Measurements from ENCODE around the gene GON4L.

Gene GON4L

GRCh38 chr1:155893389-155894142, 36.6 kb upstream of the GON4L start:
- no peak overlapping the region for H3K27ac ChIP-seq (ENCODE audit: low read depth, low read length)
- no peaks in the 10 kb centered on the region for H3K27me3 ChIP-seq (ENCODE audit: control insufficient read depth, low read length)
- H3K36me3 ChIP-seq (ENCODE audit: control insufficient read depth, low read length) = peaks cover 11% of the 10 kb centered on the region
- H3K9me2 ChIP-seq (replicated peaks; ENCODE audit: control insufficient read depth, low read length) = no peaks in the 10 kb centered on the region
- H3K4me2 ChIP-seq (ENCODE audit: low read length) = no peak overlapping the region
- no peaks in the 10 kb centered on the region for H3K79me2 ChIP-seq (ENCODE audit: control insufficient read depth, low read length)
- H3K4me3 ChIP-seq (ENCODE audit: low read length) = no peak overlapping the region
- H3K9me3 ChIP-seq (ENCODE audit: control insufficient read depth, insufficient read depth, low read length) = no peaks in the 10 kb centered on the region
- H3K4me1 ChIP-seq (ENCODE audit: control insufficient read depth, low read length) = peaks cover 11% of the 10 kb centered on the region
- no peak for TF ChIP-seq CTCF (IDR thresholded peaks at IDR 0.05; ENCODE audit: low read depth, low read length, poor library complexity, severe bottlenecking)
- TF ChIP-seq EZH2phosphoT487 (IDR thresholded peaks at IDR 0.05; ENCODE audit: borderline replicate concordance, low read length) = no peak
- H4K20me1 ChIP-seq (ENCODE audit: control insufficient read depth, insufficient read depth, low read depth, low read length) = 0 out of 2 replicates have a peak, but pooled peaks cover 2% of the 10 kb centered on the region
- peaks cover 12% of the 10 kb centered on the region; the same call in 1 of the 2 replicates for H3F3A ChIP-seq (ENCODE audit: control insufficient read depth, insufficient read depth)

- peaks cover 11% of the 10 kb centered on the region for H3K4me1 ChIP-seq (ENCODE audit: control insufficient read depth, low read length)
- no peak for TF ChIP-seq EZH2phosphoT487 (IDR thresholded peaks at IDR 0.05; ENCODE audit: borderline replicate concordance, low read length)
- TF ChIP-seq CTCF (IDR thresholded peaks at IDR 0.05; ENCODE audit: low read depth, low read length, poor library complexity, severe bottlenecking) = no peak
- H3K9me2 ChIP-seq (replicated peaks; ENCODE audit: control insufficient read depth, low read length) = no peaks in the 10 kb centered on the region
- H3K9me3 ChIP-seq (ENCODE audit: control insufficient read depth, insufficient read depth, low read length) = no peaks in the 10 kb centered on the region
- H4K20me1 ChIP-seq (ENCODE audit: control insufficient read depth, insufficient read depth, low read depth, low read length) = 0 out of 2 replicates have a peak, but pooled peaks cover 2% of the 10 kb centered on the region
- no peaks in the 10 kb centered on the region for H3K27me3 ChIP-seq (ENCODE audit: control insufficient read depth, low read length)
- no peak overlapping the region for H3K27ac ChIP-seq (ENCODE audit: low read depth, low read length)
- H3F3A ChIP-seq (ENCODE audit: control insufficient read depth, insufficient read depth) = peaks cover 12% of the 10 kb centered on the region; the same call in 1 of the 2 replicates
- no peak overlapping the region for H3K4me2 ChIP-seq (ENCODE audit: low read length)
- no peaks in the 10 kb centered on the region for H3K79me2 ChIP-seq (ENCODE audit: control insufficient read depth, low read length)
- no peak overlapping the region for H3K4me3 ChIP-seq (ENCODE audit: low read length)
- H3K36me3 ChIP-seq (ENCODE audit: control insufficient read depth, low read length) = peaks cover 5% of the 10 kb centered on the region
Measured at GRCh38 chr1:155892796-155893195, 35.8 kb upstream of the GON4L start.

GRCh38 chr1:155890251-155890650, 33.2 kb upstream of the GON4L start:
- Histone ChIP-seq H4K20me1 (ENCODE audit: control insufficient read depth, insufficient read depth, low read depth, low read length) (no peaks in the 10 kb centered on the region), H3F3A (ENCODE audit: control insufficient read depth, insufficient read depth) (peaks cover 15% of the 10 kb centered on the region), H3K4me2 (ENCODE audit: low read length) (no peak overlapping the region), H3K36me3 (ENCODE audit: control insufficient read depth, low read length) (no peaks in the 10 kb centered on the region), H3K9me3 (ENCODE audit: control insufficient read depth, insufficient read depth, low read length) (no peaks in the 10 kb centered on the region), H3K4me3 (ENCODE audit: low read length) (no peak overlapping the region), H3K27me3 (ENCODE audit: control insufficient read depth, low read length) (no peaks in the 10 kb centered on the region), H3K79me2 (ENCODE audit: control insufficient read depth, low read length) (no peaks in the 10 kb centered on the region), H3K27ac (ENCODE audit: low read depth, low read length) (no peak overlapping the region), H3K4me1 (ENCODE audit: control insufficient read depth, low read length) (peaks cover 27% of the 10 kb centered on the region), H3K9me2 (replicated peaks; ENCODE audit: control insufficient read depth, low read length) (no peaks in the 10 kb centered on the region)
- no peak for TF ChIP-seq EZH2phosphoT487 (IDR thresholded peaks at IDR 0.05; ENCODE audit: borderline replicate concordance, low read length)
- no peak for TF ChIP-seq CTCF (IDR thresholded peaks at IDR 0.05; ENCODE audit: low read depth, low read length, poor library complexity, severe bottlenecking)
